Heart left ventricle (tissue), 16 donors: ENCODE measurements around the gene ECM2. TPM values are rescaled to one million over a fixed set of nuclear protein-coding genes. Genes with fewer than 3 reads are reported as not detected.
A peak's percentile ranks its signal among the peaks of the same experiment; 100 is the strongest.

Experiments
- ATAC-seq, 4 donors: fragments of 200-7000 bp; cut with Tn5 transposase; one replicate each; pipeline ENCODE4 v1.9.1; 2020 to 2022; ENCODE audit warnings: moderate library complexity in 4 of 4, mild to moderate bottlenecking in 3 of 4, moderate number of reproducible peaks in 1 of 4
- DNase-seq, 5 donors: peaks; one replicate each; pipeline ENCODE4 v3.0.0-alpha.2; 2020
- H3K27ac ChIP-seq, 12 donors: fragments of 200-600 bp; sonication (generic) in 4 of 12; one replicate each; pipeline versions ENCODE4 v1.5.0 to v1.8.0; 2016 to 2022; ENCODE audit warnings: mild to moderate bottlenecking in 2 of 12
- H3K27me3 ChIP-seq, 9 donors: fragments of 200-600 bp; sonication (generic) in 2 of 9; one replicate each; pipeline versions ENCODE4 v1.5.1 to v1.8.0; 2016 to 2022; ENCODE audit warnings: mild to moderate bottlenecking in 3 of 9
- H3K36me3 ChIP-seq, 9 donors: fragments of 200-600 bp; sonication (generic) in 2 of 9; one replicate each; pipeline versions ENCODE4 v1.5.0 to v1.8.0; 2018 to 2022; ENCODE audit warnings: mild to moderate bottlenecking in 2 of 9
- H3K4me1 ChIP-seq, 12 donors: fragments of 200-600 bp; sonication (generic) in 4 of 12; one replicate each; pipeline versions ENCODE4 v1.5.0 to v1.8.0; 2016 to 2022; ENCODE audit warnings: mild to moderate bottlenecking in 3 of 12
- H3K4me3 ChIP-seq, 12 donors: fragments of 200-600 bp; sonication (generic) in 4 of 12; one replicate each; pipeline versions ENCODE4 v1.5.0 to v1.8.0; 2017 to 2022; ENCODE audit warnings: mild to moderate bottlenecking in 9 of 12, moderate library complexity in 4 of 12
- H3K9me3 ChIP-seq, 12 donors: fragments of 200-600 bp; sonication (generic) in 4 of 12; one replicate each; pipeline versions ENCODE4 v1.5.0 to v1.8.0; 2016 to 2022; ENCODE audit warnings: mild to moderate bottlenecking in 1 of 12
- CTCF ChIP-seq, 12 donors: fragments of 200-600 bp; sonication (generic) in 4 of 12; IDR thresholded peaks; one replicate each; pipeline versions ENCODE4 v1.5.0 to v1.8.0; 2018 to 2022; ENCODE audit warnings: antibody characterized with exemption in 12 of 12, mild to moderate bottlenecking in 5 of 12
- POLR2A ChIP-seq, 2 donors: fragments of 450-650 bp; IDR thresholded peaks; one replicate each; pipeline ENCODE4 v1.6.1; 2017; ENCODE audit warnings: antibody characterized with exemption in 2 of 2, mild to moderate bottlenecking in 2 of 2, moderate library complexity in 2 of 2
- WGBS, 4 donors: extraction: QIAGEN DNeasy Blood & Tissue Kit in 2 of 4; methylation state at CpG; one replicate each; pipeline versions ENCODE4 v1.1.5 to v1.1.7; 2013 to 2018; 5-methylcytosine and 5-hydroxymethylcytosine counted together
- intact Hi-C, 10 donors: fragments of 100-400 bp; cut with DNase I; formaldehyde crosslinking; loops; one replicate each; pipeline versions ENCODE4 v1.11.1 to v1.14.2; 2022
- polyA plus RNA-seq, 2 donors: library from polyadenylated mRNA; stranded (reverse); fragments of 200-250 nt; gene quantifications; one replicate each; pipeline ENCODE4 v1.2.3, GENCODE V29; 2013
- total RNA-seq, 9 donors: library from RNA; depleted of rRNA in 2 of 9; stranded (reverse); fragments of >200 nt in 2 of 9; fragmentation: NEBNext Ultra II Directional in 3 of 9; extraction: Animal tissue kit (Norgen Biotek cat#: 25700) in 3 of 9; gene quantifications; one replicate each; pipeline versions ENCODE4 v1.1.0 to v1.2.4, GENCODE V29; 2016 to 2023
- donor health status: ischemic (EF 13 %, LVEDD 7.1; RV severe dilation, severe dysfunction).
- donor health status: healthy with polysubstance abuse.
- donor health status: DM: no; HTN: yes; CAD: no.
- donor health status: DM: no; HTN: no; CAD: no.
- donor health status: ischemic (EF 25% LVEDD 6.9; RV normal size, moderate dysfunction).
- donor health status: ischemic (EF 25% LVEDD 5.7; RV mildly dilated, moderate dysfunction).
- donor health status: healthy.
- donor health status: DM: yes; HTN: yes; CAD: no.
- donor health status: ischemic (EF 35%, LVEDD 5.7; RV mildly dilated, moderate dysfunction).
- donor health status: nonischemic (EF 11% LVEDD 7.7; RV severe dilation, severe dysfunction).
- donor health status: DM: yes; HTN: yes; CAD: no.
- donor health status: PGD.
- donor health status: ischemic (EF 29% LVEDD 5.4; RV normal size, mild dysfunction).
- donor health status: nonischemic (EF 23%, LVEDD 6.1; RV moderate dilation, normal function).

The ECM2 gene
- total and polyA plus RNA-seq, 11 donors: 1.6 to 32.4 (median 9.2) TPM

- TF ChIP-seq POLR2A (IDR thresholded peaks at IDR 0.05): no peak
- no peak for TF ChIP-seq CTCF (IDR thresholded peaks at IDR 0.05)
- H3K4me3 ChIP-seq: no peak overlapping the region
- 63 to 69% (median 65%) methylated on average over 5 of the region's 5 CpGs for WGBS, 4 donors
- H3K27ac ChIP-seq: peak overlapping the region in 6 of 12 donors; percentile 27 to 80 (median 41)
- DNase-seq (no peak), ATAC-seq (no peak)
- H3K27me3 ChIP-seq: no peaks in the 10 kb centered on the region
- H3K36me3 ChIP-seq: no peaks in the 10 kb centered on the region
- H3K9me3 ChIP-seq: no peaks in the 10 kb centered on the region
- intact Hi-C loops: loop anchor here in 4 of 10 donors (5.0 to 10.0 kb wide), 5 partner anchors 48 to 131 kb away; partner anchors contain the start of gene ECM2 (in 1 of the 4)
- peaks cover 0 to 60% (median 23%) of the 10 kb centered on the region in 12 donors for H3K4me1 ChIP-seq
Observed at GRCh38 chr9:92483627-92484545, 51.9 kb downstream of the ECM2 start.

- H3K27ac ChIP-seq: peak overlapping the region in 4 of 12 donors; percentile 20 to 85 (median 80)
- no peak for ATAC-seq
Observed at GRCh38 chr9:92482805-92483204, 53.0 kb downstream of the ECM2 start.

GRCh38 chr9:92482329-92482728 is 53.5 kb downstream of the ECM2 start, which contains the start of gene ASPN:
Gene ASPN (minus strand): TSS chr9:92482506.
- TF ChIP-seq CTCF (IDR thresholded peaks at IDR 0.05) (no peak), POLR2A (IDR thresholded peaks at IDR 0.05) (no peak)
- Histone ChIP-seq H3K4me1 (peaks cover 0 to 53% (median 23%) of the 10 kb centered on the region in 12 donors), H3K27me3 (no peaks in the 10 kb centered on the region), H3K36me3 (no peaks in the 10 kb centered on the region), H3K4me3 (peak within 1 kb of the TSS in 11 of 12 donors; percentile 5 to 60 (median 33)), H3K27ac (peak within 1 kb of the TSS; percentile 31 to 85 (median 72)), H3K9me3 (no peaks in the 10 kb centered on the region)
- intact Hi-C loops: loop anchor here in 4 of 10 donors (5.0 to 10.0 kb wide), 5 partner anchors 50 to 132 kb away; partner anchors contain the start of gene ECM2 (in 1 of the 4)
- ATAC-seq (peak; percentile 62 to 73 (median 70)), DNase-seq (no peak)
- WGBS, 4 donors: 26 to 34% (median 30%) methylated on average over 3 of the region's 3 CpGs

More at GRCh38 chr9:92482805-92483204, 53.0 kb downstream of the ECM2 start:
- H3K9me3 ChIP-seq: no peaks in the 10 kb centered on the region
- no peaks in the 10 kb centered on the region for H3K36me3 ChIP-seq
- DNase-seq: no peak
- peak overlapping the region in 4 of 12 donors; percentile 46 to 60 (median 55) for H3K4me3 ChIP-seq
- peaks cover 0 to 53% (median 23%) of the 10 kb centered on the region in 12 donors for H3K4me1 ChIP-seq
- TF ChIP-seq POLR2A (IDR thresholded peaks at IDR 0.05) (no peak), CTCF (IDR thresholded peaks at IDR 0.05) (no peak)
- H3K27me3 ChIP-seq: no peaks in the 10 kb centered on the region
- intact Hi-C loops: loop anchor here in 4 of 10 donors (5.0 to 10.0 kb wide), 5 partner anchors 49 to 132 kb away; partner anchors contain the start of gene ECM2 (in 1 of the 4)
